Epithelial cell of proximal tubule (primary cell): ENCODE results near the gene FSTL4. TPM values are rescaled to one million over a fixed set of nuclear protein-coding genes. Genes with fewer than 3 reads are reported as not detected.

Experiments used
- DNase-seq: peaks from one replicate; pipeline ENCODE4 v3.0.0-alpha.2; 2011; ENCODE audit warnings: low read depth
- H3K4me3 ChIP-seq: 2 replicates; pipeline ENCODE4 v1.5.1; 2011; ENCODE audit warnings: low read depth, mild to moderate bottlenecking, low read length
- CTCF ChIP-seq: conservative IDR thresholded peaks from 2 replicates; pipeline ENCODE4 v1.5.1; 2012; ENCODE audit warnings: low read depth, mild to moderate bottlenecking, low read length
- total RNA-seq: library from RNA; depleted of rRNA; stranded (reverse); fragments of >200 nt; gene quantifications from 2 replicates; pipeline ENCODE4 v1.2.3, GENCODE V29; 2015

FSTL4 gene
- total RNA-seq, 1 donor from 2014 or later: not detected

GRCh38 chr5:133432956-133433532 lies 179.3 kb downstream of the FSTL4 start:
- no peak overlapping the region for H3K4me3 ChIP-seq
- no peak for DNase-seq
- no peak for TF ChIP-seq CTCF

GRCh38 chr5:133431326-133431865 lies 180.9 kb downstream of the FSTL4 start:
- TF ChIP-seq CTCF: no peak
- H3K4me3 ChIP-seq: no peak overlapping the region
- no peak for DNase-seq

- no peak for DNase-seq
- TF ChIP-seq CTCF: no peak
- no peak overlapping the region for H3K4me3 ChIP-seq
These were observed 182.2 kb downstream of the FSTL4 start for GRCh38 chr5:133430095-133430494.

GRCh38 chr5:133429046-133429445 lies 183.3 kb downstream of the FSTL4 start:
- TF ChIP-seq CTCF: no peak
- H3K4me3 ChIP-seq: no peak overlapping the region
- no peak for DNase-seq

GRCh38 chr5:133428072-133428660 lies 184.2 kb downstream of the FSTL4 start:
- no peak for DNase-seq
- H3K4me3 ChIP-seq: no peak overlapping the region
- no peak for TF ChIP-seq CTCF

- no peak for TF ChIP-seq CTCF
- no peak for DNase-seq
- no peak overlapping the region for H3K4me3 ChIP-seq
These were observed 185.1 kb downstream of the FSTL4 start for GRCh38 chr5:133427121-133427777.
